ENCODE measurements around the gene SHB. TPM values are rescaled to one million over a fixed set of nuclear protein-coding genes. Genes with fewer than 3 reads are reported as not detected.

Gene SHB
- total RNA-seq, 2 donors from 2014 or later: 28.1 to 38.1 TPM

DNA sequence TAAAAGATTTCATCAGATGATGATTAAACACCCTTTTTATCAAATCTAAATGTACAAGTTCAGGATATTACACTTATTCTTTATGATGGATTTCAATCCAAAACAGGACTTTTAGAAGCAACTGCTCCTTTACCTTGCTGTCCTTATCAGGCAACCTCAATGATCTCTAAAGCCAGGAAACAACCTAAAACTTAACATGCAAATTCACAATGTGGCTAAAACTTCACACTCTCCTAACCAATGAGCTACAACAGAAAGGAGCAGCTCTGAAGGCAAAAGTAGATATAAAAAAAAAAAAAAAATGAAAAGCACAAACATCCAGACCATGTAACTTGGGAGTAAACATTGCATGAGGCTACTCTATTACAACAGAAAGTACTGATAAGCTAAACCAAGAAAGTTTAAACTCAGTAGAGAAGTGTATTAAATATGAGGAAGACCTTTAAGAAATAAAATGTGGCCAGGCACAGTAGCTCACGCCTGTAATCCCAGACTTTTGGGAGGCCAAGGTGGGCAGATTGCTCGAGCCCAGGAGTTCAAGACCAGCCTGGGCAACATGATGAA lies 188.0 kb downstream of the SHB start:
- Mint-ChIP-seq H3K4me3 (no peak overlapping the region), H3K4me1 (no peaks in the 10 kb centered on the region), H3K27me3 (ENCODE audit: insufficient read depth) (no peaks in the 10 kb centered on the region), H3K36me3 (ENCODE audit: low read depth) (peaks cover 48% of the 10 kb centered on the region), H3K27ac (no peak overlapping the region), H3K9me3 (peaks cover 23% of the 10 kb centered on the region)
- Histone ChIP-seq H3K27me3 (ENCODE audit: control insufficient read depth, insufficient read depth, low read length, poor library complexity, severe bottlenecking) (no peaks in the 10 kb centered on the region), H3K4me3 (ENCODE audit: low read length) (no peak overlapping the region), H3K27ac (ENCODE audit: low read depth, low read length) (no peak overlapping the region), H3K4me1 (ENCODE audit: control insufficient read depth, insufficient read depth, low read length) (no peaks in the 10 kb centered on the region), H3K9ac (ENCODE audit: extremely low read depth, low read length, poor library complexity, severe bottlenecking) (no peak overlapping the region), H3K36me3 (ENCODE audit: control insufficient read depth, insufficient read depth, low read length) (peaks cover 30% of the 10 kb centered on the region), H3K9me3 (ENCODE audit: control insufficient read depth, low read length) (peaks cover 28% of the 10 kb centered on the region)
- 87 to 92% methylated on average over 2 of the region's 2 CpGs for WGBS, 2 experiments (ENCODE audit: insufficient coverage in 1 of 2, insufficient read length in 1 of 2)
- TF ChIP-seq, protein P1, sequence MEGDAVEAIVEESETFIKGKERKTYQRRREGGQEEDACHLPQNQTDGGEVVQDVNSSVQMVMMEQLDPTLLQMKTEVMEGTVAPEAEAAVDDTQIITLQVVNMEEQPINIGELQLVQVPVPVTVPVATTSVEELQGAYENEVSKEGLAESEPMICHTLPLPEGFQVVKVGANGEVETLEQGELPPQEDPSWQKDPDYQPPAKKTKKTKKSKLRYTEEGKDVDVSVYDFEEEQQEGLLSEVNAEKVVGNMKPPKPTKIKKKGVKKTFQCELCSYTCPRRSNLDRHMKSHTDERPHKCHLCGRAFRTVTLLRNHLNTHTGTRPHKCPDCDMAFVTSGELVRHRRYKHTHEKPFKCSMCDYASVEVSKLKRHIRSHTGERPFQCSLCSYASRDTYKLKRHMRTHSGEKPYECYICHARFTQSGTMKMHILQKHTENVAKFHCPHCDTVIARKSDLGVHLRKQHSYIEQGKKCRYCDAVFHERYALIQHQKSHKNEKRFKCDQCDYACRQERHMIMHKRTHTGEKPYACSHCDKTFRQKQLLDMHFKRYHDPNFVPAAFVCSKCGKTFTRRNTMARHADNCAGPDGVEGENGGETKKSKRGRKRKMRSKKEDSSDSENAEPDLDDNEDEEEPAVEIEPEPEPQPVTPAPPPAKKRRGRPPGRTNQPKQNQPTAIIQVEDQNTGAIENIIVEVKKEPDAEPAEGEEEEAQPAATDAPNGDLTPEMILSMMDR (conservative IDR thresholded peaks at IDR 0.05): no peak
- no peak for DNase-seq

DNA sequence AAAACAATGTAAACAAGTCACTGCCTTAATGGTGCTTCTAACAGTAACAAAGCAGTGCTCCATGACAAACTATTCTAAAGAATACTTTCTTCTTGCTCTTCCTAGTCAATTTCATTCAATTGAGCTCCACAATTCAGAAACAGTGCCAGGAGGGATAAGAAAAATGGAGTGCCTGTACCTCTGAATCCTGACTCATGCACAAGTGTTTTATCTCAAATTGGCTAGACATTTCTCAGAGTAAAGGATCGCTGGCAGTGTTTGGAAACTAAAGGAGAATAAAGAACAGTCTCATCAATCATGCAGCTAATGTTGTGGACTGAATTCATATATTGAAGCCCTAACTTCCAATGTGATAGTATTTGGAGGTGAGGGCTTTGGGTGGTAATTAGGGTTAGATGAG lies 192.7 kb downstream of the SHB start:
- no peak overlapping the region for H3K9ac ChIP-seq (ENCODE audit: extremely low read depth, low read length, poor library complexity, severe bottlenecking)
- peaks cover 28% of the 10 kb centered on the region for H3K9me3 ChIP-seq (ENCODE audit: control insufficient read depth, low read length)
- TF ChIP-seq, protein P1 (conservative IDR thresholded peaks at IDR 0.05): no peak
- H3K4me3 ChIP-seq (ENCODE audit: low read length): no peak overlapping the region
- H3K27ac ChIP-seq (ENCODE audit: low read depth, low read length): no peak overlapping the region
- WGBS, 2 experiments (ENCODE audit: insufficient coverage in 1 of 2, insufficient read length in 1 of 2): 75 to 93% methylated on average over 1 of the region's 1 CpG
- Mint-ChIP-seq H3K4me1 (no peaks in the 10 kb centered on the region), H3K9me3 (peaks cover 26% of the 10 kb centered on the region), H3K27ac (no peak overlapping the region), H3K4me3 (no peak overlapping the region), H3K27me3 (ENCODE audit: insufficient read depth) (no peaks in the 10 kb centered on the region), H3K36me3 (ENCODE audit: low read depth) (peaks cover 43% of the 10 kb centered on the region)
- no peaks in the 10 kb centered on the region for H3K4me1 ChIP-seq (ENCODE audit: control insufficient read depth, insufficient read depth, low read length)
- no peaks in the 10 kb centered on the region for H3K27me3 ChIP-seq (ENCODE audit: control insufficient read depth, insufficient read depth, low read length, poor library complexity, severe bottlenecking)
- DNase-seq: no peak
- peaks cover 21% of the 10 kb centered on the region for H3K36me3 ChIP-seq (ENCODE audit: control insufficient read depth, insufficient read depth, low read length)

DNA sequence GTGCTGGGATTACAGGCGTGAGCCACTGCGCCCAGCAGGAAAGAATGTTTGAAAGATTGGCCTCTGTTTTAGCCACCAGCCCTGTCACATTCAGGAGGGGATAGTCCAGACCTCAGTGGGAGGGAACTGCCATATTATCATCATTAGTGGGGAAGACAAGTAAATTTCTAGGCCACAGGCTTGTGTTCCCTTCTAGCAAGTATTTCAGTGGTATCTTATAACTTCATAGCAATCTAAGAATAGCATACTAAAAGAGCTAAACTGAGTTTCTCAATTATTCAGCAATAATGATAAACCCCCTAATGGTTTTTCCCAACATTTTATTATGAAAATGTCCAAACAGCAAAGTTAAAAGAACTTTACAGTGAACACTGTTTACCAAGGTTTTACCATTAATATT lies 195.1 kb downstream of the SHB start:
- peaks cover 13% of the 10 kb centered on the region for H3K36me3 ChIP-seq (ENCODE audit: control insufficient read depth, insufficient read depth, low read length)
- no peaks in the 10 kb centered on the region for H3K27me3 ChIP-seq (ENCODE audit: control insufficient read depth, insufficient read depth, low read length, poor library complexity, severe bottlenecking)
- H3K9ac ChIP-seq (ENCODE audit: extremely low read depth, low read length, poor library complexity, severe bottlenecking): no peak overlapping the region
- no peak overlapping the region for H3K27ac ChIP-seq (ENCODE audit: low read depth, low read length)
- peaks cover 30% of the 10 kb centered on the region for H3K36me3 Mint-ChIP-seq (ENCODE audit: low read depth)
- TF ChIP-seq, protein P1 (conservative IDR thresholded peaks at IDR 0.05): no peak
- H3K4me1 ChIP-seq (ENCODE audit: control insufficient read depth, insufficient read depth, low read length): no peaks in the 10 kb centered on the region
- no peak overlapping the region for H3K4me3 ChIP-seq (ENCODE audit: low read length)
- H3K4me3 Mint-ChIP-seq: no peak overlapping the region
- H3K9me3 Mint-ChIP-seq: peaks cover 27% of the 10 kb centered on the region
- no peak for DNase-seq
- H3K9me3 ChIP-seq (ENCODE audit: control insufficient read depth, low read length): peaks cover 27% of the 10 kb centered on the region
- no peaks in the 10 kb centered on the region for H3K4me1 Mint-ChIP-seq
- 89 to 100% methylated on average over 1 to 2 of the region's 2 CpGs for WGBS, 2 experiments (ENCODE audit: insufficient coverage in 1 of 2, insufficient read length in 1 of 2)
- no peak overlapping the region for H3K27ac Mint-ChIP-seq
- H3K27me3 Mint-ChIP-seq (ENCODE audit: insufficient read depth): no peaks in the 10 kb centered on the region

Measured in endodermal cell (in vitro differentiated cells).